AG04449 (cell line): ENCODE results near the gene SLC12A3.

ENCODE experiments used
- CTCF ChIA-PET: fragments of 350-600 bp; formaldehyde crosslinking; extraction: SDS; loops from one replicate; lab custom pipeline; 2021; ENCODE audit warnings: antibody characterized with exemption; lab: Yijun Ruan, JAX
- POLR2A ChIA-PET: fragments of 400-600, 350-600 bp; formaldehyde crosslinking; extraction: SDS; loops from one replicate; lab custom pipeline; 2020; ENCODE audit warnings: antibody characterized with exemption, inconsistent platforms; lab: Yijun Ruan, JAX
- DNase-seq: peaks from one replicate; pipeline ENCODE4 v3.0.0-alpha.2; 2010; ENCODE audit warnings: low read depth, low spot score
- H3K4me3 ChIP-seq: 2 replicates; pipeline ENCODE4 v1.5.1; 2011; ENCODE audit warnings: low read depth, mild to moderate bottlenecking, control low read depth, low read length
- TF ChIP-seq, protein P1 (sequence below): IDR thresholded peaks from one replicate; pipeline ENCODE4 v1.5.1; 2011; ENCODE audit warnings: mild to moderate bottlenecking, moderate library complexity, low read length, control low read depth, inconsistent platforms; ENCODE audit not compliant: insufficient read depth; ENCODE audit errors: missing control alignments

Gene SLC12A3, protein sequence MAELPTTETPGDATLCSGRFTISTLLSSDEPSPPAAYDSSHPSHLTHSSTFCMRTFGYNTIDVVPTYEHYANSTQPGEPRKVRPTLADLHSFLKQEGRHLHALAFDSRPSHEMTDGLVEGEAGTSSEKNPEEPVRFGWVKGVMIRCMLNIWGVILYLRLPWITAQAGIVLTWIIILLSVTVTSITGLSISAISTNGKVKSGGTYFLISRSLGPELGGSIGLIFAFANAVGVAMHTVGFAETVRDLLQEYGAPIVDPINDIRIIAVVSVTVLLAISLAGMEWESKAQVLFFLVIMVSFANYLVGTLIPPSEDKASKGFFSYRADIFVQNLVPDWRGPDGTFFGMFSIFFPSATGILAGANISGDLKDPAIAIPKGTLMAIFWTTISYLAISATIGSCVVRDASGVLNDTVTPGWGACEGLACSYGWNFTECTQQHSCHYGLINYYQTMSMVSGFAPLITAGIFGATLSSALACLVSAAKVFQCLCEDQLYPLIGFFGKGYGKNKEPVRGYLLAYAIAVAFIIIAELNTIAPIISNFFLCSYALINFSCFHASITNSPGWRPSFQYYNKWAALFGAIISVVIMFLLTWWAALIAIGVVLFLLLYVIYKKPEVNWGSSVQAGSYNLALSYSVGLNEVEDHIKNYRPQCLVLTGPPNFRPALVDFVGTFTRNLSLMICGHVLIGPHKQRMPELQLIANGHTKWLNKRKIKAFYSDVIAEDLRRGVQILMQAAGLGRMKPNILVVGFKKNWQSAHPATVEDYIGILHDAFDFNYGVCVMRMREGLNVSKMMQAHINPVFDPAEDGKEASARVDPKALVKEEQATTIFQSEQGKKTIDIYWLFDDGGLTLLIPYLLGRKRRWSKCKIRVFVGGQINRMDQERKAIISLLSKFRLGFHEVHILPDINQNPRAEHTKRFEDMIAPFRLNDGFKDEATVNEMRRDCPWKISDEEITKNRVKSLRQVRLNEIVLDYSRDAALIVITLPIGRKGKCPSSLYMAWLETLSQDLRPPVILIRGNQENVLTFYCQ

DNA sequence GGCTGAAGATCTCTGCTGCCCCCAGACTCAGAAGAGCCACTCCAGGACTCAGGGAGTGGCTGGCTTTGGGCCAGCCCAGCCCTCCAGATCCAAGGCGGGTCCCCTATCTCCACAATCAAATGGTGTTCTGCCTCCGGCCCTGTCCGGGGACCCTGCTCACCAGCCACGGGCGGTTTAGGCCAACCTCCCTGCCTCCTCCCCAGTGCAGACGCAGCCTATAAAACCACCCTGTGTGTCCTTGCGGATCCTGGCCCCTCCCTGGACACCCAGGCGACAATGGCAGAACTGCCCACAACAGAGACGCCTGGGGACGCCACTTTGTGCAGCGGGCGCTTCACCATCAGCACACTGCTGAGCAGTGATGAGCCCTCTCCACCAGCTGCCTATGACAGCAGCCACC, at the start of gene SLC12A3:
Gene SLC12A3, plus strand, starts transcription at position 248 of the 400 bp plus-strand sequence. Its CDS starts 29 bp downstream, at position 277.
- H3K4me3 ChIP-seq = no peak within 1 kb of the TSS
- no peak for DNase-seq
- POLR2A ChIA-PET = no interaction called here
- CTCF ChIA-PET = interaction anchor here (1.3 to 25.7 kb wide), 4 partner anchors 12 to 87 kb away, joined by 3 to 570 read pairs (median 149); no protein-coding TSS in a partner anchor
- TF ChIP-seq, protein P1, sequence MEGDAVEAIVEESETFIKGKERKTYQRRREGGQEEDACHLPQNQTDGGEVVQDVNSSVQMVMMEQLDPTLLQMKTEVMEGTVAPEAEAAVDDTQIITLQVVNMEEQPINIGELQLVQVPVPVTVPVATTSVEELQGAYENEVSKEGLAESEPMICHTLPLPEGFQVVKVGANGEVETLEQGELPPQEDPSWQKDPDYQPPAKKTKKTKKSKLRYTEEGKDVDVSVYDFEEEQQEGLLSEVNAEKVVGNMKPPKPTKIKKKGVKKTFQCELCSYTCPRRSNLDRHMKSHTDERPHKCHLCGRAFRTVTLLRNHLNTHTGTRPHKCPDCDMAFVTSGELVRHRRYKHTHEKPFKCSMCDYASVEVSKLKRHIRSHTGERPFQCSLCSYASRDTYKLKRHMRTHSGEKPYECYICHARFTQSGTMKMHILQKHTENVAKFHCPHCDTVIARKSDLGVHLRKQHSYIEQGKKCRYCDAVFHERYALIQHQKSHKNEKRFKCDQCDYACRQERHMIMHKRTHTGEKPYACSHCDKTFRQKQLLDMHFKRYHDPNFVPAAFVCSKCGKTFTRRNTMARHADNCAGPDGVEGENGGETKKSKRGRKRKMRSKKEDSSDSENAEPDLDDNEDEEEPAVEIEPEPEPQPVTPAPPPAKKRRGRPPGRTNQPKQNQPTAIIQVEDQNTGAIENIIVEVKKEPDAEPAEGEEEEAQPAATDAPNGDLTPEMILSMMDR = no peak

DNA sequence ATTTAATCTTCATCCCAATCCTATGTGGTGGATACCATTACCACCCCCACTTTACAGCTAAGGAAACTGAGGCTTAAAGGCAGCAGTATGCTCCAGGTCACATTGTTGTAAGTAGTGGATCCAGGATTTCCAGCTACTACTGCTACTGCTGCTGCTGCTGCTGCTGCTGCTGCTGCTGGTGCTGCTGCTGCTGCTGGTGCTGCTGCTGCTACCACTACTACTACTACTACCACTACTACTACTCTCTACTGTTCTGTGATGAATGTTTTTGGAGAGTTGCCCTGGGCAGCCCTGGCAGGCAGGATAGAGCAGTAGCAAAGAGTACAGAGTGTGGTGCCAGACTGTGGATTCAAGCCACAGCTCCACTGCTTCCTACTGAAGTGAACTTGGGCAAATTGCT, 49.3 kb upstream of the SLC12A3 start:
- POLR2A ChIA-PET = no interaction called here
- CTCF ChIA-PET = interaction anchor here (2.1 to 5.0 kb wide), 4 partner anchors 10 to 51 kb away, joined by 10 to 28 read pairs (median 15); no protein-coding TSS in a partner anchor
- no peak for DNase-seq
- no peak overlapping the region for H3K4me3 ChIP-seq
- TF ChIP-seq, protein P1 = no peak

DNA sequence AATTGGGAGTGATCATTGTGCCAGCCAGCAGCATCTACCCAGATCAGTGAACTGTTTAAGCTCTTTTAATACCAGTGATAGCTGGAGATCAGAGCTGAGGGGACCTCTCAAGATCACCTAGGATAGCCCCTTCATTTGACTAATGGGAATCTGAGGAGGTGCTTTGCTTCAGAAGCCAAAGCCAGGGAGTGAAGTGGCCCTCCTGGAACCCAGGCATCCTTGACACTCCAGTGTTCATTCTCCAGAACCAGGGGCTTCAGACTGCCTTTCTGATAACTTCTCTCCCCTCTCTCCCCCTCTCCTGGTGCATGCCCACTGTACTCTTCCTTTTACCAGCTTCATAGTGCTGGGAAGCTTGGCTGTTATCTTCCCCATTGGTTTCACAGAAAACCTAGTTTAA, 48.0 kb upstream of the SLC12A3 start:
- TF ChIP-seq, protein P1 = no peak
- ChIA-PET CTCF (interaction anchor here (0.9 to 5.0 kb wide), 5 partner anchors 8 to 50 kb away, joined by 3 to 28 read pairs (median 13); no protein-coding TSS in a partner anchor), POLR2A (interaction anchor here (0.7 kb wide), 1 partner anchor 17 kb away, joined by 3 read pairs; no protein-coding TSS in a partner anchor)
- DNase-seq = no peak
- no peak overlapping the region for H3K4me3 ChIP-seq

DNA sequence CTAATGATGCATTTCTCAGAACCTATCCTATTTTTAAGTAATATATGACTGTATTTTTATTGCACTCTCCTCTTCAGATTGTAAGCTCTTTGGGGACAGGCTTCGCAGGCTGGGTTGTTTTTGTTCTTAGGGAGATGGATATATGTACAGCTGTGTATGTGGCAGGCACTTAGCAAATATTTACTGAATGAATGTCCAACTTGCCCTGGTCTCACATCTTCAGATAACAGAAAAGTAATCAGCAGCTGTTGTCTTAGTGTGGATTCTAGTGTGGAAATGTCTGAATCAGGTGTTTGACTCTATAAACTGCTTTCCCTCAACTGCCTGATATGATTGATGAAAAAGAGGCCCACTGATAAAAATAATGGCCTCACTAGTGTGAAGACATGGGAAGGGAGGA, 47.1 kb upstream of the SLC12A3 start:
- TF ChIP-seq, protein P1 = no peak
- ChIA-PET CTCF (interaction anchor here (1.0 kb wide), 1 partner anchor 38 kb away, joined by 3 read pairs; no protein-coding TSS in a partner anchor), POLR2A (no interaction called here)
- H3K4me3 ChIP-seq = no peak overlapping the region
- DNase-seq = no peak

DNA sequence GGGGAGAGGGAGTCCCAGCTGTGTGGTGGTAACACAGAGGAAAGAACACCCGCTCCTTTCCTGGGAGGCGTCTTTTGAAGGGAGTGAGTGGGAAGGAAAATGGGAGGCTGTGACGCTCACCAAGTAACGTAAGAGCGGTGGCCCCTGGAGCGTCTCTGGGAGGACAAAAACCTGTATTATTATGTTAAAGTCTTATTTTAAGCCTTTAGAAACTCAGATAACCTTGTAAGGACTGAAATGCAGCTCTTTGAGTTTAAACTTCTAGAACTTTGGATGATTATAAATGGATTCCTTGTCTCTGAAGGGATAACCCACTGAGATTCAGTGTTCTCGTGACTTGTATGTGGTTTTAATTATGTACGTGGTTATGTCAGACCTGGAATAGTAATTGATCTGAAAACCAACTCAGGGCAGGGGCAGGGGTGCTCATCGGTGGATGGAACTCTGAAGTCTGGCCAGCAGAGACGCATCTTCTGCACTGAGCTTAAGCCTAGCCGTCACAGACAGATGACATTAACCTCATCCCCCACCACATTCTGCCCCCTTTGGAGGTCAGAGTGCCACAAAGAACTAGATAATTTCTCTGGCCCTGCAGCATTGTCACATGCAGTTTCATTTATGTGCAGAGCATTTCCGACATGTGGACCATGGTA, 41.8 kb upstream of the SLC12A3 start:
- POLR2A ChIA-PET = no interaction called here
- TF ChIP-seq, protein P1 = no peak
- CTCF ChIA-PET = interaction anchor here (1.2 kb wide), 1 partner anchor 34 kb away, joined by 3 read pairs; no protein-coding TSS in a partner anchor
- no peak overlapping the region for H3K4me3 ChIP-seq
- no peak for DNase-seq
